ENCODE data around the gene GRIA3. TPM values are rescaled to one million over a fixed set of nuclear protein-coding genes. Genes with fewer than 3 reads are reported as not detected.

The GRIA3 gene
- total RNA-seq, 2 donors from 2014 or later, result 0.17 to 0.85 TPM

DNA sequence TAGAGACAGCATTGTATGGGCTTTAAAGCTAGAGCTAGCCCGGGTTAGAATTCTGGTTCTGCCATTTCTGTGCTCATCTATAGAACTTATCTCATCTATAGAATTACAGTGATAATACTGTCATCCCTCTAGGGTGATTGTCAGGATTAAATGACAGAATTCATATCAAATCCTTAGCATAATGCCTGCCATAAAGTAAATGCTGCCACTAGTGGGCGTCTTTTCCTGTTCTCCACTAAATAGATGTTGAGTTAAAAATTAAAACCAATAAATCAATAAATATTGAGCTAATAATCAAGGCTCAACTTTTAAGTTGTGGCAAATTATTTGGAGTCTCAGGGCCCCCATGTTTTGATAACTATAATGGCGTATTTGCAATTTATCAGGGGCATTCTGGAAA, 19.7 kb downstream of the GRIA3 start:
- no peaks in the 10 kb centered on the region for H3K27me3 ChIP-seq
- no peaks in the 10 kb centered on the region for H3K9me3 ChIP-seq
- no peak for DNase-seq
- H3K27ac ChIP-seq, result no peak overlapping the region
- no peaks in the 10 kb centered on the region for H3K36me3 ChIP-seq
- TF ChIP-seq, protein P1, sequence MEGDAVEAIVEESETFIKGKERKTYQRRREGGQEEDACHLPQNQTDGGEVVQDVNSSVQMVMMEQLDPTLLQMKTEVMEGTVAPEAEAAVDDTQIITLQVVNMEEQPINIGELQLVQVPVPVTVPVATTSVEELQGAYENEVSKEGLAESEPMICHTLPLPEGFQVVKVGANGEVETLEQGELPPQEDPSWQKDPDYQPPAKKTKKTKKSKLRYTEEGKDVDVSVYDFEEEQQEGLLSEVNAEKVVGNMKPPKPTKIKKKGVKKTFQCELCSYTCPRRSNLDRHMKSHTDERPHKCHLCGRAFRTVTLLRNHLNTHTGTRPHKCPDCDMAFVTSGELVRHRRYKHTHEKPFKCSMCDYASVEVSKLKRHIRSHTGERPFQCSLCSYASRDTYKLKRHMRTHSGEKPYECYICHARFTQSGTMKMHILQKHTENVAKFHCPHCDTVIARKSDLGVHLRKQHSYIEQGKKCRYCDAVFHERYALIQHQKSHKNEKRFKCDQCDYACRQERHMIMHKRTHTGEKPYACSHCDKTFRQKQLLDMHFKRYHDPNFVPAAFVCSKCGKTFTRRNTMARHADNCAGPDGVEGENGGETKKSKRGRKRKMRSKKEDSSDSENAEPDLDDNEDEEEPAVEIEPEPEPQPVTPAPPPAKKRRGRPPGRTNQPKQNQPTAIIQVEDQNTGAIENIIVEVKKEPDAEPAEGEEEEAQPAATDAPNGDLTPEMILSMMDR (IDR thresholded peaks at IDR 0.05), result no peak
- H3K4me1 ChIP-seq, result no peaks in the 10 kb centered on the region
- H3K9ac ChIP-seq (ENCODE audit: low read depth in 2 of 2, low read length in 2 of 2), result no peak overlapping the region
- no peak overlapping the region for H3K4me3 ChIP-seq
- intact Hi-C loops (cut with DNase I), result no loop called here

- Histone ChIP-seq H3K27ac (no peak overlapping the region), H3K4me1 (no peaks in the 10 kb centered on the region), H3K9me3 (no peaks in the 10 kb centered on the region), H3K27me3 (no peaks in the 10 kb centered on the region), H3K9ac (ENCODE audit: low read depth in 2 of 2, low read length in 2 of 2) (no peak overlapping the region), H3K4me3 (no peak overlapping the region), H3K36me3 (no peaks in the 10 kb centered on the region)
- DNase-seq, result no peak
- TF ChIP-seq, protein P1 (IDR thresholded peaks at IDR 0.05), result no peak
- intact Hi-C loops (cut with DNase I), result no loop called here
These were observed 22.1 kb downstream of the GRIA3 start for GRCh38 chrX:123206176-123206575.

DNA sequence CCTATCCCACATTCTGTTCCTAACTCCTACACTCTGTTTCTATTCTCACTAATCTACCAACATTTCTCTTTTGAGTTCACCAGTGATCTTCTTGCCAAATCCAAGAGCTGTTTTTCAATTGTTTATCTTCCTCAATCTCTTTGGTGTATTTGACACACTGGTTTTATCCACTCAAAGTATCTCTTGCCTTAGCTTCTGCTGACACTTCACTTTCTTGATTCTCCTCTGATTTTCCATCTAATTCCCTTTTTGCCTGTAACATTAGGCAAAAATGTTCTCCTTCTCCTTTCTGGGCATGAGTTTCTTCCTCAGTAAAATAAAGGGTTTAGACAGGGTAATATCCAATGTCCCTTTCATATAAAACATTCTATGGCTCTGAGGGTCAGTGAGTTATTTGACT, 26.2 kb downstream of the GRIA3 start:
- intact Hi-C loops (cut with DNase I), result no loop called here

DNA sequence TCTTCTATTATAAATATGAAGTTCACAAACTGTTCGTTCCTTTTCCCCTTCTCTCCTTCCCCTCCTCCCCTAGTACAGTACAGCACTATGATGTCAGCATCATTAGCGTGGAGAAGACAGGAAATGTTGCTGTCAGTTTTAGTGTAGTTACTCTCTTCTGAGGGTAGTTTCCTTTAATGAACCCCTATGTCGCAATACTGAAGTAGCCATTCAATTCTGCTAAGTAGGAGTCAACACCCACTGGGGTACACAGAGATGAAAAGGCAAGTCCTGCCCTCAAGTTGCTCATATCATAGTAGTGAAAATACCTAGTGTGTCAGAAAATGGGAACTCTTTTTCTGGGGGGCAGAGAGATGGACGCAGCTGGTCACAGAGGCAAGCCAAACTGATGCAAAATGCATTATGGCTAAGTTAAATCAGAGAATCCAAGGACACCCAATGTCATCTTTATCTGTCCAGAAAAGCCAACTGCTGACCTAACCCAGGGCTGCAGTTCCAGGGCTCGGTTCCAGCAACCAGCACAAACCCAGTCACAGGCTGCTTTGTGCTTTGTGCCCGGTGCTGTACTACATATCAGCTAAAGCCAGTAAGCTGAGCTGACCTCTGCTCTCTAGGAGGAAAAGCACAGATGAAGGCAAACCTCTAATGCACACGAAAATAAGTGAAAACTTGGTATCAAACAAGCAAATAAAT, 31.5 kb downstream of the GRIA3 start:
- Histone ChIP-seq H3K4me1 (no peaks in the 10 kb centered on the region), H3K9ac (ENCODE audit: low read depth in 2 of 2, low read length in 2 of 2) (no peak overlapping the region), H3K27ac (no peak overlapping the region), H3K4me3 (no peak overlapping the region), H3K9me3 (no peaks in the 10 kb centered on the region), H3K36me3 (no peaks in the 10 kb centered on the region), H3K27me3 (no peaks in the 10 kb centered on the region)
- TF ChIP-seq, protein P1 (IDR thresholded peaks at IDR 0.05), result no peak
- no peak for DNase-seq
- intact Hi-C loops (cut with DNase I), result no loop called here

More for the DNA sequence above, 26.2 kb downstream of the GRIA3 start:
- Histone ChIP-seq H3K4me3 (no peak overlapping the region), H3K27ac (no peak overlapping the region), H3K27me3 (no peaks in the 10 kb centered on the region), H3K4me1 (no peaks in the 10 kb centered on the region), H3K9me3 (no peaks in the 10 kb centered on the region), H3K36me3 (no peaks in the 10 kb centered on the region), H3K9ac (ENCODE audit: low read depth in 2 of 2, low read length in 2 of 2) (no peak overlapping the region)
- TF ChIP-seq, protein P1 (IDR thresholded peaks at IDR 0.05), result no peak
- no peak for DNase-seq

DNA sequence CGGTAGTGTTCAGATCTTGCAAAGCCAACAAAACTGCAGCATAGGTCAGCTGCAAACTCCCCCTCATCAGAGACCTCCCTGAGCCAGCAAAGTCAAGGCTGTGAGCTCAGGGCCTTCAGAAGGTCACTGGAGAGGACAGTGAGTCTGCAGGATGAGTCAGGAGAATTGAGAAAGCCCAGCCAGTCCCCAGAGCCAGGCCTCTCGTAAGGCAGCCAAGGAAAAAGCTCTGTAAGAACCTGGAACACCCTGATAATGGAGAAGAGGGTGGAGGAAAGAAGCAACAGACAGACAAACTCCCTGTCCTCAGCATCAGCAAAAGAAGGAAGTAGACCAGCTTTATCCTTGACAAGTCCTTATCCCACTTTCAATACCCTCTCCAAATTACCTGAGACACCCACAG, 33.0 kb downstream of the GRIA3 start:
- H3K4me3 ChIP-seq, result no peak overlapping the region
- no peak for DNase-seq
- H3K9ac ChIP-seq (ENCODE audit: low read depth in 2 of 2, low read length in 2 of 2), result no peak overlapping the region
- intact Hi-C loops (cut with DNase I), result no loop called here
- no peaks in the 10 kb centered on the region for H3K9me3 ChIP-seq
- H3K36me3 ChIP-seq, result no peaks in the 10 kb centered on the region
- H3K27me3 ChIP-seq, result no peaks in the 10 kb centered on the region
- no peaks in the 10 kb centered on the region for H3K4me1 ChIP-seq
- H3K27ac ChIP-seq, result no peak overlapping the region
- TF ChIP-seq, protein P1 (IDR thresholded peaks at IDR 0.05), result no peak
